ENCODE data around the gene ITGA8.

The ITGA8 gene

DNA sequence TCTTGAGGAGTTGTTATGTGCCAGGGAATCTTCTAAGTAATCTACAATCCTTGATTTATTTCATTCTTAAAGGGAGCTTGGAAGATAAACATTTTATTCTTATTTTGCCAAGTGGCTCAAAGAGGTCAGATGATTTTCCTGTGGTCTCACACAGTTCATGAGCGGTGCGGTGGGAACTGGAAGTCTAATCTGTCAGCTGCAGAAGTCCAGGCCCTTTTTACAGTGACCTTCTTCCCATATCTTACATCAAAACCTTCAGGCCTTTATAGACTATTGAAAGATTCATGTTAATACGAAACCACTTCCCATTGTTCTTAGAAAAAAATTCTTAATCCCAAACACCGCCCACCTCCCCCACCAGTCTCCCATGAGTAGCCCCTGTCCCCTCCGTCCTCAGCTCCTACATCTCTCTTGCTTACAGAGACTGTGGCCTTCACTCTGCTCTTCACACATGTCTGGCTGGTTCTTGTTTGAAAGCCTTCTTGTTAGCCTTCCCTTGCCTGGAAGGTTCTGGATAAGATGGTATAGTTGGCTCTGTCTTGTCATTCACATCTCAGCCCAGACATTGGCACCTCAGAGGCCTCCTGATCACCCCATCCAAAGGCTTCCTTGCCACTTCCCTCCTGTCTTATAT is 61.5 kb downstream of the ITGA8 start:
- Histone ChIP-seq H3K9me3 (ENCODE audit: insufficient read depth, low read length) (no peaks in the 10 kb centered on the region), H3K9ac (ENCODE audit: insufficient read length, low read depth) (no peak overlapping the region), H3K4me1 (ENCODE audit: insufficient read depth, insufficient read length) (no peaks in the 10 kb centered on the region), H3K36me3 (ENCODE audit: insufficient read depth, insufficient read length, low read length) (no peaks in the 10 kb centered on the region), H3K27me3 (ENCODE audit: insufficient read depth, insufficient read length) (no peaks in the 10 kb centered on the region), H3K4me3 (ENCODE audit: insufficient read length, low read depth) (no peak overlapping the region)
- no peak for TF ChIP-seq YY1 (IDR thresholded peaks at IDR 0.05; ENCODE audit: insufficient read depth, insufficient read length)
- TF ChIP-seq ZNF274 (IDR thresholded peaks at IDR 0.05; ENCODE audit: low read depth, low read length): no peak
- TF ChIP-seq SUZ12 (IDR thresholded peaks at IDR 0.05; ENCODE audit: extremely low read depth, insufficient read depth, insufficient read length): no peak
- DNase-seq (ENCODE audit: low read depth, low spot score): no peak

GRCh38 chr10:15652757-15653156 is 67.0 kb downstream of the ITGA8 start:
- Histone ChIP-seq H3K27me3 (ENCODE audit: insufficient read depth, insufficient read length) (no peaks in the 10 kb centered on the region), H3K9ac (ENCODE audit: insufficient read length, low read depth) (no peak overlapping the region), H3K9me3 (ENCODE audit: insufficient read depth, low read length) (no peaks in the 10 kb centered on the region), H3K36me3 (ENCODE audit: insufficient read depth, insufficient read length, low read length) (no peaks in the 10 kb centered on the region), H3K4me3 (ENCODE audit: insufficient read length, low read depth) (no peak overlapping the region), H3K4me1 (ENCODE audit: insufficient read depth, insufficient read length) (no peaks in the 10 kb centered on the region)
- TF ChIP-seq YY1 (IDR thresholded peaks at IDR 0.05; ENCODE audit: insufficient read depth, insufficient read length): no peak
- no peak for TF ChIP-seq SUZ12 (IDR thresholded peaks at IDR 0.05; ENCODE audit: extremely low read depth, insufficient read depth, insufficient read length)
- no peak for TF ChIP-seq ZNF274 (IDR thresholded peaks at IDR 0.05; ENCODE audit: low read depth, low read length)
- no peak for DNase-seq (ENCODE audit: low read depth, low spot score)

DNA sequence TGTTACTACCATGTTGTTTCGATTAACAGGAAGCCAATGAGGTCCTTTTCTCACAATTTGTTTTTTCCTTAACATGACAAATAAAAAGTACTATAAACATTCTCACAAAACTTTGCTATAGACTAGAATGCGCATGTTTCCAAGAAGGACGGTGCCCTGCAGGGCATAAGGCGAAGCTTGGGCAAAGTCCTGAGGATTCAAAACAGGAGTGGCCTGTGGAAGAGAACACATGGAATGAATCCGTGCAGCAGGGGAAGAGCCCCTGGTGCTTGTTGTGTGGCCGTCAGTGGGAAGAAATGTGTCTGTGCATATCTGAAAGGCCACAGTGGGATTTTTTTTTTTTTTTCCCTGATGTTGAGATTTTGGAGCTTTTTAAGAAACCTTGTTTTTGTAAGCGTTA is 67.6 kb downstream of the ITGA8 start:
- TF ChIP-seq YY1 (IDR thresholded peaks at IDR 0.05; ENCODE audit: insufficient read depth, insufficient read length): no peak
- no peak for TF ChIP-seq ZNF274 (IDR thresholded peaks at IDR 0.05; ENCODE audit: low read depth, low read length)
- TF ChIP-seq SUZ12 (IDR thresholded peaks at IDR 0.05; ENCODE audit: extremely low read depth, insufficient read depth, insufficient read length): no peak
- Histone ChIP-seq H3K27me3 (ENCODE audit: insufficient read depth, insufficient read length) (no peaks in the 10 kb centered on the region), H3K36me3 (ENCODE audit: insufficient read depth, insufficient read length, low read length) (no peaks in the 10 kb centered on the region), H3K4me1 (ENCODE audit: insufficient read depth, insufficient read length) (no peaks in the 10 kb centered on the region), H3K4me3 (ENCODE audit: insufficient read length, low read depth) (no peak overlapping the region), H3K9me3 (ENCODE audit: insufficient read depth, low read length) (no peaks in the 10 kb centered on the region), H3K9ac (ENCODE audit: insufficient read length, low read depth) (no peak overlapping the region)
- no peak for DNase-seq (ENCODE audit: low read depth, low spot score)

- Histone ChIP-seq H3K4me1 (ENCODE audit: insufficient read depth, insufficient read length) (no peaks in the 10 kb centered on the region), H3K9ac (ENCODE audit: insufficient read length, low read depth) (no peak overlapping the region), H3K4me3 (ENCODE audit: insufficient read length, low read depth) (no peak overlapping the region), H3K36me3 (ENCODE audit: insufficient read depth, insufficient read length, low read length) (no peaks in the 10 kb centered on the region), H3K27me3 (ENCODE audit: insufficient read depth, insufficient read length) (no peaks in the 10 kb centered on the region), H3K9me3 (ENCODE audit: insufficient read depth, low read length) (no peaks in the 10 kb centered on the region)
- no peak for TF ChIP-seq SUZ12 (IDR thresholded peaks at IDR 0.05; ENCODE audit: extremely low read depth, insufficient read depth, insufficient read length)
- DNase-seq (ENCODE audit: low read depth, low spot score): no peak
These were observed 68.5 kb downstream of the ITGA8 start for GRCh38 chr10:15651175-15651574.

DNA sequence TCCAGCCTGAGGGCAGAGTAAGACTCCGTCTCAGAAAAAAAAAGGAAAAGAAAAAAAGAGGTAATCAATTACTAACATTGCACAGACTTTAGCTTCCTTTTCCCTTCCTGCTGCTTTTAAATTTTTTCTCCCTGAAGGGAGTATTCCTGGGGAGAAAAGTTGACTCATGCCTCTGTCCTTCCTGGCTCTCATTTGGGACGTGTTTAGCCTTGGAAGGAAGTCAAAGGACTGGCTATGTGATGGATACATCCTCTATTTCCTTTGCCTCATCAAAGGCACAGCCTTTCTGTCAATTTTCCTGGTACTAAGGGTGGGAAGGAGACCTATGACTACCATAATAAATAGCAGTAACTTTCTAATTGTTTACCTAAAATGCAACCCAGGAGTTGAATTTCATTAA is 77.6 kb downstream of the ITGA8 start:
- no peaks in the 10 kb centered on the region for H3K27me3 ChIP-seq (ENCODE audit: insufficient read depth, insufficient read length)
- H3K9me3 ChIP-seq (ENCODE audit: insufficient read depth, low read length): no peaks in the 10 kb centered on the region
- no peak for DNase-seq (ENCODE audit: low read depth, low spot score)
- no peak for TF ChIP-seq SUZ12 (IDR thresholded peaks at IDR 0.05; ENCODE audit: extremely low read depth, insufficient read depth, insufficient read length)
- no peaks in the 10 kb centered on the region for H3K4me1 ChIP-seq (ENCODE audit: insufficient read depth, insufficient read length)
- H3K9ac ChIP-seq (ENCODE audit: insufficient read length, low read depth): no peak overlapping the region
- no peak overlapping the region for H3K4me3 ChIP-seq (ENCODE audit: insufficient read length, low read depth)
- no peaks in the 10 kb centered on the region for H3K36me3 ChIP-seq (ENCODE audit: insufficient read depth, insufficient read length, low read length)

GRCh38 chr10:15640536-15641085 is 79.1 kb downstream of the ITGA8 start:
- no peak for DNase-seq (ENCODE audit: low read depth, low spot score)
- Histone ChIP-seq H3K4me3 (ENCODE audit: insufficient read length, low read depth) (no peak overlapping the region), H3K9ac (ENCODE audit: insufficient read length, low read depth) (no peak overlapping the region), H3K36me3 (ENCODE audit: insufficient read depth, insufficient read length, low read length) (no peaks in the 10 kb centered on the region), H3K9me3 (ENCODE audit: insufficient read depth, low read length) (no peaks in the 10 kb centered on the region), H3K4me1 (ENCODE audit: insufficient read depth, insufficient read length) (no peaks in the 10 kb centered on the region), H3K27me3 (ENCODE audit: insufficient read depth, insufficient read length) (no peaks in the 10 kb centered on the region)
- TF ChIP-seq ZNF274 (IDR thresholded peaks at IDR 0.05; ENCODE audit: low read depth, low read length) (no peak), YY1 (IDR thresholded peaks at IDR 0.05; ENCODE audit: insufficient read depth, insufficient read length) (no peak), SUZ12 (IDR thresholded peaks at IDR 0.05; ENCODE audit: extremely low read depth, insufficient read depth, insufficient read length) (no peak)

GRCh38 chr10:15636446-15636845 is 83.3 kb downstream of the ITGA8 start:
- TF ChIP-seq YY1 (IDR thresholded peaks at IDR 0.05; ENCODE audit: insufficient read depth, insufficient read length) (no peak), SUZ12 (IDR thresholded peaks at IDR 0.05; ENCODE audit: extremely low read depth, insufficient read depth, insufficient read length) (no peak), ZNF274 (IDR thresholded peaks at IDR 0.05; ENCODE audit: low read depth, low read length) (no peak)
- no peak for DNase-seq (ENCODE audit: low read depth, low spot score)
- no peaks in the 10 kb centered on the region for H3K27me3 ChIP-seq (ENCODE audit: insufficient read depth, insufficient read length)

More at GRCh38 chr10:15636446-15636845, 83.3 kb downstream of the ITGA8 start:
- Histone ChIP-seq H3K4me1 (ENCODE audit: insufficient read depth, insufficient read length) (no peaks in the 10 kb centered on the region), H3K9me3 (ENCODE audit: insufficient read depth, low read length) (no peaks in the 10 kb centered on the region), H3K36me3 (ENCODE audit: insufficient read depth, insufficient read length, low read length) (no peaks in the 10 kb centered on the region), H3K9ac (ENCODE audit: insufficient read length, low read depth) (no peak overlapping the region), H3K4me3 (ENCODE audit: insufficient read length, low read depth) (no peak overlapping the region)

Data from NT2/D1 (cell line).